NT2/D1 (cell line): ENCODE data around the gene GTPBP6.

Source experiments
- SUZ12 ChIP-seq: IDR thresholded peaks from 2 replicates; pipeline ENCODE4 v1.6.1; 2011; ENCODE audit not compliant: insufficient read length, insufficient read depth; ENCODE audit errors: extremely low read depth
- ZNF274 ChIP-seq: IDR thresholded peaks from 2 replicates; pipeline ENCODE4 v1.6.1; 2011; ENCODE audit warnings: mild to moderate bottlenecking, low read depth, low read length

- TF ChIP-seq ZNF274 (no peak), SUZ12 (no peak)
These were observed 10.8 kb upstream of the GTPBP6 start for GRCh38 chrX:329291-329910.
